MV-4-11 (cell line): ENCODE data around the gene IRF2BP2.

Experiments used
- DNase-seq: peaks from one replicate; lab custom pipeline; 2025; lab: John Stamatoyannopoulos, UW

IRF2BP2 gene

DNA sequence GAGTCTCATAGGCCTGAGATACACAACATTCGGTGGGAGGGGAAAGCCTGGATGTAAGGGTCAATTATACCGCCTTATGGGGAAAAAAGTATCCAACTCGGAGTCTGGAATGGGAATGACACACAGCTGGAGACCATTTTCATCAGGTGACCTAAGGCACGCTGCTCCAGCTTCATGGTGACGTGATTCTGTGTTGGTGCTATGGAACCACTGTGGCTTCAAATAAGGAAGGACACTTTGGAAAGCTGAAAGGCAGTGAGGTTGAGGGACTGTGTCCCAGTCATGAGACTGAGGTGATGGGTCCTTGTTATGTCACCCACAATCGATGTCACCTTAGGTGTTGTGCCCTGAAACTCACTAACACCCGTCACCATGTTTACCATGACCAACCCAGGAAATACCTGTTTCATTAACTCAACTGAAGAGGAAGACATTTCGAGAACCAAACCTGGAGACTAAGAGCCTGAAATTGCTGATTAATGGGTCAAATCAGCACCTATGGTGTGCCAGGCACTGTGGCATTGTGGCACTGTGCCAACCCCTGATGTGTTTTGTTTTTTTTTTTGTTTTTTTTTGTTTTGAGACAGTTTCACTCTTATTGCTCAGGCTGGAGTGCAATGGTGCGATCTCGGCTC is 54.5 kb downstream of the IRF2BP2 start:
- no peak for DNase-seq

GRCh38 chr1:234554698-234555311 is 55.2 kb downstream of the IRF2BP2 start:
- no peak for DNase-seq
